Heart left ventricle (tissue), 13 donors: ENCODE results near the gene RAB17.
"Not testable (repeated sequence)": the region's sequence is repeated elsewhere in the genome, so short reads cannot be mapped to it uniquely, and the experiment has no call there.

ENCODE experiments used
- POLR2A ChIP-seq, 2 donors: fragments of 450-650 bp; IDR thresholded peaks; one replicate each; pipeline ENCODE4 v1.6.1; 2017; ENCODE audit warnings: antibody characterized with exemption in 2 of 2, mild to moderate bottlenecking in 2 of 2, moderate library complexity in 2 of 2
- TF ChIP-seq, protein P1 (sequence below), 12 donors: fragments of 200-600 bp; sonication (generic) in 4 of 12; IDR thresholded peaks; one replicate each; pipeline versions ENCODE4 v1.5.0 to v1.8.0; 2018 to 2022; ENCODE audit warnings: antibody characterized with exemption in 12 of 12, mild to moderate bottlenecking in 5 of 12
- donor health status: ischemic (EF 13 %, LVEDD 7.1; RV severe dilation, severe dysfunction).
- donor health status: DM: no; HTN: yes; CAD: no.
- donor health status: DM: no; HTN: no; CAD: no.
- donor health status: ischemic (EF 25% LVEDD 6.9; RV normal size, moderate dysfunction).
- donor health status: ischemic (EF 25% LVEDD 5.7; RV mildly dilated, moderate dysfunction).
- donor health status: ischemic (EF 35%, LVEDD 5.7; RV mildly dilated, moderate dysfunction).
- donor health status: nonischemic (EF 11% LVEDD 7.7; RV severe dilation, severe dysfunction).
- donor health status: DM: yes; HTN: yes; CAD: no.
- donor health status: PGD.
- donor health status: ischemic (EF 29% LVEDD 5.4; RV normal size, mild dysfunction).
- donor health status: nonischemic (EF 23%, LVEDD 6.1; RV moderate dilation, normal function).

- TF ChIP-seq POLR2A (IDR thresholded peaks at IDR 0.05) = not testable (repeated sequence)
- TF ChIP-seq, protein P1, sequence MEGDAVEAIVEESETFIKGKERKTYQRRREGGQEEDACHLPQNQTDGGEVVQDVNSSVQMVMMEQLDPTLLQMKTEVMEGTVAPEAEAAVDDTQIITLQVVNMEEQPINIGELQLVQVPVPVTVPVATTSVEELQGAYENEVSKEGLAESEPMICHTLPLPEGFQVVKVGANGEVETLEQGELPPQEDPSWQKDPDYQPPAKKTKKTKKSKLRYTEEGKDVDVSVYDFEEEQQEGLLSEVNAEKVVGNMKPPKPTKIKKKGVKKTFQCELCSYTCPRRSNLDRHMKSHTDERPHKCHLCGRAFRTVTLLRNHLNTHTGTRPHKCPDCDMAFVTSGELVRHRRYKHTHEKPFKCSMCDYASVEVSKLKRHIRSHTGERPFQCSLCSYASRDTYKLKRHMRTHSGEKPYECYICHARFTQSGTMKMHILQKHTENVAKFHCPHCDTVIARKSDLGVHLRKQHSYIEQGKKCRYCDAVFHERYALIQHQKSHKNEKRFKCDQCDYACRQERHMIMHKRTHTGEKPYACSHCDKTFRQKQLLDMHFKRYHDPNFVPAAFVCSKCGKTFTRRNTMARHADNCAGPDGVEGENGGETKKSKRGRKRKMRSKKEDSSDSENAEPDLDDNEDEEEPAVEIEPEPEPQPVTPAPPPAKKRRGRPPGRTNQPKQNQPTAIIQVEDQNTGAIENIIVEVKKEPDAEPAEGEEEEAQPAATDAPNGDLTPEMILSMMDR (IDR thresholded peaks at IDR 0.05) = not testable (repeated sequence)
Measured at GRCh38 chr2:237595829-237596519, 5.4 kb upstream of the RAB17 start.
